ENCODE data around the gene SLC16A6. TPM values are rescaled to one million over a fixed set of nuclear protein-coding genes. Genes with fewer than 3 reads are reported as not detected.
"Not testable (repeated sequence)": the region's sequence is repeated elsewhere in the genome, so short reads cannot be mapped to it uniquely, and the experiment has no call there.

SLC16A6 gene
- total RNA-seq, 1 donor from 2014 or later: not detected

DNA sequence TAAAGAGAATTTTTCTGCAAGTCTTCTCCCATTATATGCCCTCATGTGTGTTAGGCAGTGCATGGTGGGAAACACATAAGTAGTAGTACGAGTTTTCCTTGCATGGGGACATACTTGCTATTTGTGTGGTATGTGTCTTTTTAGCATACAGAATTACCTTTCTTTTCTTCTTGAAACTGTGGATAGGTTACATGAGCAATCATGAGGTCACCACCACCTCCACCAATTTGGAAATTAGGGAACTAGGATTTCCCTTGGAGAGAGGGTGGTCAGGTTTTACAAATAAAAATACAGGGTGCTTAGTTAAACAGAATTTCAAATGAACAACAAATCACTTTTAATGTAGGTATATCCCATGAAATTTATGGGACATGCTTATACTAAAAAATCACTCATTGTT, 59.4 kb downstream of the SLC16A6 start:
- TF ChIP-seq, protein P1, sequence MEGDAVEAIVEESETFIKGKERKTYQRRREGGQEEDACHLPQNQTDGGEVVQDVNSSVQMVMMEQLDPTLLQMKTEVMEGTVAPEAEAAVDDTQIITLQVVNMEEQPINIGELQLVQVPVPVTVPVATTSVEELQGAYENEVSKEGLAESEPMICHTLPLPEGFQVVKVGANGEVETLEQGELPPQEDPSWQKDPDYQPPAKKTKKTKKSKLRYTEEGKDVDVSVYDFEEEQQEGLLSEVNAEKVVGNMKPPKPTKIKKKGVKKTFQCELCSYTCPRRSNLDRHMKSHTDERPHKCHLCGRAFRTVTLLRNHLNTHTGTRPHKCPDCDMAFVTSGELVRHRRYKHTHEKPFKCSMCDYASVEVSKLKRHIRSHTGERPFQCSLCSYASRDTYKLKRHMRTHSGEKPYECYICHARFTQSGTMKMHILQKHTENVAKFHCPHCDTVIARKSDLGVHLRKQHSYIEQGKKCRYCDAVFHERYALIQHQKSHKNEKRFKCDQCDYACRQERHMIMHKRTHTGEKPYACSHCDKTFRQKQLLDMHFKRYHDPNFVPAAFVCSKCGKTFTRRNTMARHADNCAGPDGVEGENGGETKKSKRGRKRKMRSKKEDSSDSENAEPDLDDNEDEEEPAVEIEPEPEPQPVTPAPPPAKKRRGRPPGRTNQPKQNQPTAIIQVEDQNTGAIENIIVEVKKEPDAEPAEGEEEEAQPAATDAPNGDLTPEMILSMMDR (conservative IDR thresholded peaks at IDR 0.05; ENCODE audit: low read depth, low read length): no peak

DNA sequence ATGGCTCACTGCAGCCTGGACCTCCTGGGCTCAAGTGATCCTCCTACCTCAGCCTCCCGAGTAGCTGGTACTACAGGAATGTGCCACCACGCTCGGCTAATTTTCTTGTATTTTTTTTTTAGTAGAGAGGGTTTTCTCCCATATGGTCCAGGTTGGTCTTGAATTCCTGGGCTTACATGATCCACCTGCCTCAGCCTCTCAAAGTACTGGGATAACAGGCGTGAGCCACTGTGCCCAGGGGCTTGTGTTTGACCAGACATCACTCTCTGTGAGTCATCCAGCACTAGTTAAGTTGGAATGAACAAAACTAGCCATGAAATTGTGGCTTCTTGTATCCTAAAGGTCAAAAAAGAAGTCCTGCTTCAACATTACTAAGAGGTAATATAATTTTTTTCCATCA, 59.8 kb downstream of the SLC16A6 start:
- not testable (repeated sequence) for DNase-seq (ENCODE audit: low read depth); H3K4me3 ChIP-seq (ENCODE audit: low read depth, low read length)

More for the DNA sequence above, 59.4 kb downstream of the SLC16A6 start:
- no peak for DNase-seq (ENCODE audit: low read depth)
- no peak overlapping the region for H3K4me3 ChIP-seq (ENCODE audit: low read depth, low read length)

- DNase-seq (ENCODE audit: low read depth): no peak
- TF ChIP-seq, protein P1 (conservative IDR thresholded peaks at IDR 0.05; ENCODE audit: low read depth, low read length): no peak
- no peak overlapping the region for H3K4me3 ChIP-seq (ENCODE audit: low read depth, low read length)
These were observed 61.3 kb downstream of the SLC16A6 start for GRCh38 chr17:68229619-68230018.

GRCh38 chr17:68228817-68229570, 61.9 kb downstream of the SLC16A6 start:
- H3K4me3 ChIP-seq (ENCODE audit: low read depth, low read length): no peak overlapping the region
- TF ChIP-seq, protein P1 (conservative IDR thresholded peaks at IDR 0.05; ENCODE audit: low read depth, low read length): no peak
- no peak for DNase-seq (ENCODE audit: low read depth)

DNA sequence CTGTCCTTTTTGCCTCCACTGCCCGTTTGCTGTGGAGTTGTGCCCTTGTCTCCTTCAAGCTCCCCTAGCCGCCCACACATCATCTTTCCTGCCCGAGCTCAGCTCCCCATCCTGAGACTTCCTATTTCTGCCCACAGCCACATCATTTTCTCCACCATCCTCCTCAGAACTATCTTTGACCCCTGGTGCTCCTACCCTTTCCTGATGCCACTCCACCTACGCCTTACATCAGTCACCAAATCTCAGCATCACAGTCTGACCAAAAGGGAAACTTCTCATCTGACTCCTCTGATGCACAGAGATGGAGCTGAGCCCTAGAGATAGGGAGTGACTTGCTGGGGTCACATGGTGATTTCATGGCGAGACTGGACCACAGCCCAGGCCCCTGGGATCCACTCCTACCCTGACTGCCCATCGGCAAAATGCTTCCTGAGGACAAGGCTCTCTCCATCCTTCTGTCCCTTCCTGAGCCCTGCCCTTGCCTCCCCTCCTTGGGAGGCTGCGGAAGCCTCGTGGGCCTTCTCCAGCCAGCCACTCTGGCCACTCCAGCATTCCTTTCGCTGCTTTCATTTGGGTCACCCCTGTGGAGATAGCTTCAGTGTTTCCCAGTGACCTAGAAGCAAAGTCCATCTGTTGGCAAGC, 62.8 kb downstream of the SLC16A6 start:
- DNase-seq (ENCODE audit: low read depth); H3K4me3 ChIP-seq (ENCODE audit: low read depth, low read length): not testable (repeated sequence)

DNA sequence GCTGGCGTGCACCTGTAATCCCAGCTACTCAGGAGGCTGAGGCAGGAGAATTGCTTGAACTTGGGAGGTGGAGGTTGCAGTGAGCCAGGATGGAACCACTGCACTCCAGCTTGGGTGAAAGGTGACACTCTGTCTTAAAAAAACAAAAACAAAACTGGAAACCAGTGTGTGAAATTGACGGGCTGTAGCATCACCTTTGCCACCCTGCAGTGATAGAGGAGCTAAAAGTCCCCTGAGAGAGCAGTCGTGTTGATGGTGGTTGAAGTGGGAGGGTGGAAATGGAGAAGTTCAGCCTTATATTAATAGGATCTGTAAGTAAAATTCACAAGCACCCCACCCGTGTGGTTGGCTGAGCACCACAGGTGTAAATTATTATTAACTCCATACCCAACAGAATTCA, 65.9 kb downstream of the SLC16A6 start:
- H3K4me3 ChIP-seq (ENCODE audit: low read depth, low read length); DNase-seq (ENCODE audit: low read depth): not testable (repeated sequence)

GRCh38 chr17:68222606-68223005, 68.3 kb downstream of the SLC16A6 start:
- no peak for DNase-seq (ENCODE audit: low read depth)
- no peak overlapping the region for H3K4me3 ChIP-seq (ENCODE audit: low read depth, low read length)
- TF ChIP-seq, protein P1 (conservative IDR thresholded peaks at IDR 0.05; ENCODE audit: low read depth, low read length): no peak

GRCh38 chr17:68221786-68222185, 69.1 kb downstream of the SLC16A6 start:
- DNase-seq (ENCODE audit: low read depth): no peak
- H3K4me3 ChIP-seq (ENCODE audit: low read depth, low read length): no peak overlapping the region
- TF ChIP-seq, protein P1 (conservative IDR thresholded peaks at IDR 0.05; ENCODE audit: low read depth, low read length): no peak

GRCh38 chr17:68220786-68221185, 70.1 kb downstream of the SLC16A6 start:
- H3K4me3 ChIP-seq (ENCODE audit: low read depth, low read length); DNase-seq (ENCODE audit: low read depth): not testable (repeated sequence)

GRCh38 chr17:68220186-68220585, 70.7 kb downstream of the SLC16A6 start:
- not testable (repeated sequence) for DNase-seq (ENCODE audit: low read depth)

GRCh38 chr17:68219429-68219828, 71.5 kb downstream of the SLC16A6 start:
- DNase-seq (ENCODE audit: low read depth): not testable (repeated sequence)

More at GRCh38 chr17:68220186-68220585, 70.7 kb downstream of the SLC16A6 start:
- not testable (repeated sequence) for H3K4me3 ChIP-seq (ENCODE audit: low read depth, low read length)

More at GRCh38 chr17:68219429-68219828, 71.5 kb downstream of the SLC16A6 start:
- H3K4me3 ChIP-seq (ENCODE audit: low read depth, low read length): not testable (repeated sequence)

All from epithelial cell of proximal tubule (primary cell).